OCI-LY1 (cell line): ENCODE measurements around the gene FKBP9.
"Not testable (repeated sequence)": the region's sequence is repeated elsewhere in the genome, so short reads cannot be mapped to it uniquely, and the experiment has no call there.

ENCODE experiments used
- H2AFZ ChIP-seq: fragments of 200-600 bp; sonication (generic), shearing (Covaris generic); 2 replicates; pipeline ENCODE4 v1.6.0; 2014; ENCODE audit warnings: antibody characterized with exemption, mild to moderate bottlenecking, low read length
- H3F3A ChIP-seq: fragments of 200-600 bp; sonication (generic), shearing (Covaris generic); 2 replicates; pipeline ENCODE4 v1.6.0; 2014; ENCODE audit warnings: mild to moderate bottlenecking, antibody characterized with exemption, low read length, moderate library complexity; ENCODE audit not compliant: insufficient read depth
- H3K27ac ChIP-seq: fragments of 200-600 bp; sonication (generic); 2 replicates; pipeline ENCODE4 v1.5.1; 2014; ENCODE audit warnings: low read length, mixed run types, mild to moderate bottlenecking, low read depth; ENCODE audit not compliant: poor library complexity, severe bottlenecking
- H3K27me3 ChIP-seq: fragments of 200-600 bp; sonication (generic); 2 replicates; pipeline ENCODE4 v1.6.0; 2014; ENCODE audit warnings: antibody characterized with exemption, mild to moderate bottlenecking, low read length, moderate library complexity; ENCODE audit not compliant: insufficient read depth
- H3K36me3 ChIP-seq: fragments of 200-600 bp; sonication (generic); 2 replicates; pipeline ENCODE4 v1.6.1; 2014; ENCODE audit warnings: mild to moderate bottlenecking, antibody characterized with exemption, low read length, moderate library complexity, mixed read lengths; ENCODE audit not compliant: insufficient read depth
- H3K4me1 ChIP-seq: fragments of 200-600 bp; sonication (generic); 2 replicates; pipeline ENCODE4 v1.5.1; 2014; ENCODE audit warnings: mild to moderate bottlenecking, low read length, moderate library complexity; ENCODE audit not compliant: insufficient read depth, severe bottlenecking
- H3K4me2 ChIP-seq: fragments of 200-600 bp; sonication (generic), shearing (Covaris generic); 2 replicates; pipeline ENCODE4 v1.6.1; 2014; ENCODE audit warnings: low read length
- H3K4me3 ChIP-seq: fragments of 200-600 bp; sonication (generic); 2 replicates; pipeline ENCODE4 v1.5.1; 2014; ENCODE audit warnings: low read length, low read depth, mild to moderate bottlenecking, mixed read lengths; ENCODE audit not compliant: poor library complexity, severe bottlenecking
- H3K79me2 ChIP-seq: fragments of 200-600 bp; shearing (Covaris generic); 2 replicates; pipeline ENCODE4 v1.6.1; 2016; ENCODE audit warnings: mixed run types, low read length, mixed read lengths; ENCODE audit not compliant: insufficient read depth
- H3K9ac ChIP-seq: fragments of 200-600 bp; sonication (generic), shearing (Covaris generic); 2 replicates; pipeline ENCODE4 v1.6.1; 2014; ENCODE audit warnings: mild to moderate bottlenecking, low read length, mixed read lengths
- H3K9me2 ChIP-seq: fragments of 200-600 bp; sonication (generic), shearing (Covaris generic); 2 replicates; pipeline ENCODE4 v1.6.1; 2014; ENCODE audit warnings: low read depth, mild to moderate bottlenecking, low read length, mixed read lengths
- H3K9me3 ChIP-seq: fragments of 200-600 bp; shearing (Covaris generic); 2 replicates; pipeline ENCODE4 v1.6.1; 2014; ENCODE audit warnings: low read length, mixed read lengths
- H4K20me1 ChIP-seq: fragments of 200-600 bp; sonication (generic), shearing (Covaris generic); 2 replicates; pipeline ENCODE4 v1.6.0; 2016; ENCODE audit warnings: mild to moderate bottlenecking, low read length; ENCODE audit not compliant: insufficient read depth

Gene FKBP9

DNA sequence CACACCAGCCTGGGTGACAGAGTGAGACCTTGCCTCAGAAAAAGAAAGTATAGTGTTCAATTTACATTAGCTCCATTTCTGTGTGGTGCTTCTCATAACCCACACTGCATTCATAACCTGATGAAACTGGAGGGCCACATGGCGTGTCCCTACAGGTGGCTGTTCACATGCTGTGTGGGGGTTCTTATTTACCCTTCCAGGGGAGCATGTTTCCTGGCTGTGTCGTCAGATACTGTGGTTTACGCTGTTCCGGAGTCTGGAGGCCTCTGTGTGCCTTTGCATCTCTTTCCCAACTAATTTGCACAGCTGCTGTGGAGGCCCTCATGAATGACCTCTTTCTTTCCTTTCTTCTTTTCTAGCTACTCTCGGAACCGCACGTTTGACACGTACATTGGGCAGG is 30.9 kb downstream of the FKBP9 start:
- H2AFZ ChIP-seq, H3K27ac ChIP-seq, H3K4me2 ChIP-seq, H3K9me3 ChIP-seq, H3K79me2 ChIP-seq, H3K9ac ChIP-seq, H3K27me3 ChIP-seq, H4K20me1 ChIP-seq, H3K4me1 ChIP-seq, H3K9me2 ChIP-seq, H3K36me3 ChIP-seq, H3K4me3 ChIP-seq, H3F3A ChIP-seq: not testable (repeated sequence)

DNA sequence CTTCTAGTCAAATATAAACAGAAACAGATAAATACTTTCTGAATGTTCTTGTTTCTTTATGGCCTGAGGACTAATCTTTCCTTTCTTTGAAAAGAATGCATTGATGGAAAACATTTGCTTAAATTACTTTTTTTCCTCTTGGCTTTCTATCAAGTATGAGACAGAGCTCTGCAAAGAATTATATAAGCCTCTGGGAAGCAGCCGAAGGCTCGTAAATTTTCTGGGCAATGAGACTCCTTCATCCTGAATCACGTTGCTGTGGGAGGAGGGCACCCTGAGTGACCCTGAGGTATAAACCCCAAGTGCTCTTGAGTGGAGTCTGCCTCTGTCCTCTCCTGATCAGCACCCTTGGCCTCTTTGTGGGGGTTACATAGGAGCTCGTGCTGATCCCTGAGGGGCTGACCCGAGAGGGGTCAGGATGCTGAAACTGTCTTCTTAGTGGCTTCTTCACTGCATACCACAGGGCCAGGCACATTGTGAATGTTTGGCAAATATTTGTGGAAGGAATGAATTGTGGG is 33.9 kb downstream of the FKBP9 start:
- H3K27me3 ChIP-seq, H3K79me2 ChIP-seq, H3K4me2 ChIP-seq, H3K4me3 ChIP-seq, H3K9ac ChIP-seq, H3K36me3 ChIP-seq, H3K4me1 ChIP-seq, H3K27ac ChIP-seq, H3K9me2 ChIP-seq, H4K20me1 ChIP-seq, H3K9me3 ChIP-seq, H2AFZ ChIP-seq, H3F3A ChIP-seq: not testable (repeated sequence)

DNA sequence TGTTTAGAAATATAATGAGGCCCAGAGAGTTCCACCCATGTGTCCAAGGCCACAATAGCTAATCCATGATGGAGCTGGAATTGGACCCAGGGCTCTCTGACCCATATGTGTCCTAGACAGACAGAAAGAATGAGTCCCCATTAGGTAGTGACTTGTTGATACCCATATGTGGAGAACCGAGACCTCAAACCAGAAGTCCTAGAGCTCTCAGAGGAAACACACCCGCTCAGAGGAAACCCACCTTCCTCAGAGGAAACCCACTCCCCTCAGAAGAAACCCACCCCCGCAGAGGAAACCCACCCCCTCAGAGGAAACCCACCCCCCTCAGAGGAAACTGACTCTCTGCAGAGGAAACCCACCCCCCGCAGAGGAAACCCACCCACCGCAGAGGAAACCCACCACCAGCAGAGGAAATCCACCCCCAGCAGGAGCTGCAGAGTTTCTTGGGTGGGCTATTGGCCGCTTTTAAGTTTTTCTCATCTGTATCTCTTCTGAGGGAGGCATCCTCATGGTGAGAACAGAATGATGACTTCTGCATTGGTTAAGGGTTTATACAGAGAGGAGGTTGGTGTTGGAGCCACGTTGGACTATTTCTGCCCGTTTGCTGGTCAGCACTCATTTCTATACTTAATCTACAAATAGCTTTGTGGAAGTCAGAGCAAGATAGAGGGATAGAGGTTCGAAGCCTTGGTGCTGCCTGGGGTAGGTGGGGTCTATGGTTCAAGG is 34.9 kb downstream of the FKBP9 start:
- H3K9me3 ChIP-seq, H2AFZ ChIP-seq, H3K27ac ChIP-seq, H3K36me3 ChIP-seq, H4K20me1 ChIP-seq, H3K4me3 ChIP-seq, H3K9me2 ChIP-seq, H3F3A ChIP-seq, H3K27me3 ChIP-seq, H3K79me2 ChIP-seq, H3K4me2 ChIP-seq, H3K4me1 ChIP-seq, H3K9ac ChIP-seq: not testable (repeated sequence)

DNA sequence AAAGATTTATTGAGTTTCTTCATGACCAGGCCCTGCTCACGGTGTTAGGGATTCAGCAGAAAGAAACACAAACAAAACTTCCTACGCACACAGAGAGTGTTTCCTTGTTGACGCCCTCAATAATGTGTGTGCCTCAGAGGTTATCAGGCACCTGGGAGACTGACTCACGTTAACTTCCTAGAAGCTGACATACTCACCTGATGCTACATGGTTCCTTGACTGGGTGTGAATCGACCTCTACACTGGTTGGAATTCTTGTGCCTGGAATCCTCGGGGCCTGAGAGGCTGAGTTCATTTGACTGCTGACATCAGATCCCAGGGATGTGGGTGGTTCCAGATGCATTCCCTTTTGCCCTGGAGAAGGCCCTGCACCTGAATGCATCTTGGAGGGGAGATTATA is 35.5 kb downstream of the FKBP9 start:
- not testable (repeated sequence) for H3K27me3 ChIP-seq, H2AFZ ChIP-seq, H3K4me3 ChIP-seq, H3K9me2 ChIP-seq, H3K79me2 ChIP-seq, H3K4me1 ChIP-seq, H3F3A ChIP-seq, H3K27ac ChIP-seq, H3K9me3 ChIP-seq, H3K4me2 ChIP-seq, H3K36me3 ChIP-seq, H3K9ac ChIP-seq, H4K20me1 ChIP-seq

DNA sequence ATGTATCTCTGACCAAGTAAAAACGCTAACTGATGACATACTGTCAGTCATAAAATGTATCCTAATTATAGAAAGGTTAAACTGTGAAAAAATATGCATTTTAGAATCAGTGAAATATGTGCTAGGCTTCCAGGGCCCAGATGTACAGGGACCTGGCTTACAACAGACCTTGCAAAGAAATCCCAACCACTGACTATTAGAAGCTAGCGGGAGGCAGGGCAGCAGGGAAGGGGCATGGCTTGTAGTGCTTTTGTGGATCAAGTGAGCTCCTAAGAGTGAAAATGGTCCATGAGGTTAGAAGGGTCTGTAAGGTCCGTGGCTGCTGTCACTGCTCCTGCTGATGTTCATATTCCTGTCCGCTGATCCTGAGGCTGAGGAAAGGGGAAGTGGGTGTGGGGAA is 40.7 kb downstream of the FKBP9 start:
- not testable (repeated sequence) for H2AFZ ChIP-seq, H3K27me3 ChIP-seq, H3K4me2 ChIP-seq, H3K4me3 ChIP-seq, H3K4me1 ChIP-seq, H3K9me3 ChIP-seq, H3K9ac ChIP-seq, H3K36me3 ChIP-seq, H3K79me2 ChIP-seq, H3K9me2 ChIP-seq, H4K20me1 ChIP-seq, H3K27ac ChIP-seq, H3F3A ChIP-seq

DNA sequence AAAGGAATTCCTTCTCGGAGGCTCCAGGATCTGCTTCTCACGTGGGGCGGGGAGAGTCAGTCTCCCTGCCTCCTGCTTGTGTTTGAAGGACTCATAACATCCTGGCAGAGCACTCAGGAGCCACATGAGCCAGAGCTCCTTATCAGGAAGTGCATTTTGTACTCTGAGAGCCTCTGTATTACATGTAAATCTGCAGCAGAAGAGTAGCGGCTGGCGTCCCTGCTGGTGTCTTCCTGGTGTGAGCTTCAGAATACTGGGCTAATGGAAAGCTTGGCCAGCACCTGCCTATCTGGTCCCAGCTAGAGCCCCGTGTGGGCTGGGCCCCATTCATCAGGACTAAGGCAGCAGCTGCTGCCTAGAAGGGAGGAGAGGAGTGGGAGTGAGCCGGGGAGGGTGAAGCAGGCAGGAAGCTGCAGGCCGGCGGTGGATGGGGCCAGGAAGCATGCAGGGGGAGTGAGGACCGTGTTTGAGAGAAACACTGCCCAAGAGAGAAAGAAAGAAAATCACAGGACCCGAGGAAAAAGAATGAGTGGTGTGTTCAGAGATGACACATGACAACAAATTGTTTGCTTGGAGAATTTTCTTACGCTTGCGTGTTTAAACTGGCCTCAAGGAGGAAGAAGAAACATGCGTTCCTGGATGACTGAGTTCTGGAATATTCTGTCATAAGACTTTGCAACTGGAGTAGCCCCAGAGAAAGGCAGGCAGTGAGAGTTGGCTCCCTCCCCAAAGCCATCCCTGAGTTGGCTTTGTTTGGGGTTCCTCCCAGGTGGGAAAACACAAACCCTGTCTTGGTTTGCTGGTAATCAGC is 41.3 kb downstream of the FKBP9 start:
- not testable (repeated sequence) for H3K4me3 ChIP-seq, H3K4me2 ChIP-seq, H3K9me3 ChIP-seq, H3K9me2 ChIP-seq, H3K79me2 ChIP-seq, H3K4me1 ChIP-seq, H3K27me3 ChIP-seq, H3K27ac ChIP-seq, H3K9ac ChIP-seq, H3F3A ChIP-seq, H4K20me1 ChIP-seq, H3K36me3 ChIP-seq, H2AFZ ChIP-seq

DNA sequence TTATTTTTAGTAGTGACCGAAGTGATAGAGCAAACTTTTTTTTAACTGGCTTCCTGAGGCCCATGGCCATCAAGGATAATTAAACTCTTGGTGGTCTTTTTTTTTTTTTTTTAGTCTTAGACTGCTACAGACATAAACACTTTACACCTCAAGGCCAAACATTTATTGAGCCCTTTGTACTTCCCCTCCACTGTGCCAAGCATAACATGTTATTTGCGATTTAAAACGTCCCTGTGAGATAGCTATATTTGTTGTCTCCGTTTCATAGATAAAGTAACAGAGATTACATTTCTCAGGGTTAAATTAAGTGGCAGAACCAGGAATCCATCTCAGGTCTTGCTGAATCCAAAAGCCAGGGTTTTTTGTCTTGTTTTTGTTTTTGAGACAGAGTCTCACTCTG is 42.1 kb downstream of the FKBP9 start:
- not testable (repeated sequence) for H3F3A ChIP-seq, H3K4me3 ChIP-seq, H3K9me3 ChIP-seq, H3K27me3 ChIP-seq, H3K9ac ChIP-seq, H3K9me2 ChIP-seq, H3K4me1 ChIP-seq, H3K36me3 ChIP-seq, H3K4me2 ChIP-seq, H3K79me2 ChIP-seq, H4K20me1 ChIP-seq, H2AFZ ChIP-seq, H3K27ac ChIP-seq
